OCI-LY3 (cell line): Measurements from ENCODE around the gene GALNTL6.

Experiments used
- CTCF ChIP-seq: fragments of 200-600, 300-600 bp; sonication (generic); IDR thresholded peaks from 2 replicates; pipeline ENCODE4 v1.5.1; 2014; ENCODE audit warnings: antibody characterized with exemption, low read length, low read depth
- EZH2phosphoT487 ChIP-seq: fragments of 200-600 bp; shearing (Covaris generic); IDR thresholded peaks from 2 replicates; pipeline ENCODE4 v1.6.1; 2018; ENCODE audit warnings: antibody characterized with exemption, mixed run types, low read depth

GRCh38 chr4:172103456-172103855 lies 290.3 kb downstream of the GALNTL6 start:
- no peak for TF ChIP-seq CTCF
- no peak for TF ChIP-seq EZH2phosphoT487
